NCI-H748 (cell line): ENCODE measurements around the gene ASPDH.

Experiments used
- DNase-seq: peaks from one replicate; lab custom pipeline; 2025; ENCODE audit not compliant: unreplicated experiment; lab: John Stamatoyannopoulos, UW

The ASPDH gene

GRCh38 chr19:50498219-50499056 is 15.3 kb downstream of the ASPDH start:
- no peak for DNase-seq

DNA sequence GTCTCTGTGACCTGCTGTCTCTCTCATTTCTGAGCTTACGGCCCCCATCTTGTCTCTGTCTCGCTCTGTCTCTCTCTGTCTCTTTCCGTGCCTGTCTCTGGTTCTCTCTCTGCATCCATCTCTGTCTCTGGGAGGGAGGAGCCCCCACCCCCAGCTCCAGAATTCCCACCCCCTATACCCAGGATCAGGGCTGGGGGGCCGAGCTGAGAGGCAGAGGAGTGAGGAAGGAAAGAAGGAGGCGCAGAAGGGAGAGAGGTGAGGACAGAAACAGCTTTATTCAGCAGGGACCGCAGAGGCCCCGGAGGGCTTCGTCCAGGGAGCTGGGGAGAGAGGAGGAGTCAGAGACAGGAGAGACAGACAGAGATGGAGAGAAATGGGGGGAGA is 16.7 kb downstream of the ASPDH start:
- no peak for DNase-seq

DNA sequence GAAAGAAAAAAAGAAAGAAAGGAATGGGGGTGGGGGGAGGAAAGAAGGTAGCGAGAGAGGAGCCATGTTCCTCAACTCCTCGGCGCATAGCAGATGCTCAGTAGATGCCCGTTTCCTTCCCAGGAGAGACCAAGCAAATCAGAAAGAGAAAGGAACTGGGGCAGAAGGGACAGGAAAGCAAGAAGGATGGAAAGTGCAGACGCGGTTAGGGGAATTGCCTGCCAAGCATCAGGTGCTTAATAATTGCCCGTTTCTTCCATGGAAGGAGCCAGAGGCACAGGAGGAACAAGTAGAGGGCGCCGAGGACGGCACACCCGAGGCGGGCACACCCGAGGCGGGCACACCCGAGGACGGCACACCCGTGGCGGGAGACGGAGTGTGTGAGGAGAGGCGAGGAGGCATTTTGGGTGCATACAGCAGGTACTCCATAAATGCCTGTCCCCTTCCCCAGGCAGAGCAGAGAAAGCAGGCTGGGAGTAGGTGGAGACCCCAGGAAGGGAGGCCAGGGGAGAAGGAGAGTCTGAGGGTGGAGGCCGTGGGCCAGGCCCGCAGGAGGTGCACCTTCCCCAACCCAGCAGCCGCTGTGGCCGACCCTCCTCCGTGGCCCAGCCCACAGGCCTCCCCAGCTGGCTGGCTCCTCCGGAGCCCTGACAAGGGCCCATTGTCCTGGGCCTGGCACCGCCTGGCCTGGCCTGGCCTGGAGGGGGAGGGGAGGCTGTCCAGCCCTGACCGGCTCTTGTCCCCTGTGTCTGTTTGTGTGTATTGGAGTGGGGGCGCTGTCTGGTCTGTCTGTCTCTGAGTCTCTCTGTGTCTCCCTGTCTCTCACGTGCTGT is 17.3 kb downstream of the ASPDH start:
- peak; percentile 39 for DNase-seq

DNA sequence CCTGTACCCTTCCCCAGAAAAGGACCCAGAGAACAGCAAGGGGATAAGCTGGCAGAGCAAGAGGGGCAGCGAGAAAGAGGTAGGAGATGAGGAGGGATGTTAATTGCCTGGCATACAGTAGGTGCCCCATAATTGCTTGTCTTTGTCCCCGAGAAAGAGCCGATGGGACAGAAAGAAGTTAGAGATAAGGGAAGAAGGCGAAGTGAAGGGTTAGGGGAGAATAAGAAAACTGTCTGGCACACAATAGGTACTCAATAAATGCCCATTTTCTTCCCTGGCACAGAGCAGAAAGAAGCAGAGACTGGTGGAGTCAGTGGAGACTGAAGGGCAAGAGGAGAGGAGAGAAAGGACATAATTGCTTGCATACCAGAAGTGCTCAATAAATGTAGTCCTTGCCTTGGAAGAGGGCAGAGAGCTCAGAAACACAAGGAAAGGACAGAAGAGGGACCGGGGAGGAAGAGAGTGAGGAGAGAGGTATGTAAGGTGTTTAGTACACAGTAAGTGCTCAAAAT is 18.6 kb downstream of the ASPDH start:
- DNase-seq: no peak

DNA sequence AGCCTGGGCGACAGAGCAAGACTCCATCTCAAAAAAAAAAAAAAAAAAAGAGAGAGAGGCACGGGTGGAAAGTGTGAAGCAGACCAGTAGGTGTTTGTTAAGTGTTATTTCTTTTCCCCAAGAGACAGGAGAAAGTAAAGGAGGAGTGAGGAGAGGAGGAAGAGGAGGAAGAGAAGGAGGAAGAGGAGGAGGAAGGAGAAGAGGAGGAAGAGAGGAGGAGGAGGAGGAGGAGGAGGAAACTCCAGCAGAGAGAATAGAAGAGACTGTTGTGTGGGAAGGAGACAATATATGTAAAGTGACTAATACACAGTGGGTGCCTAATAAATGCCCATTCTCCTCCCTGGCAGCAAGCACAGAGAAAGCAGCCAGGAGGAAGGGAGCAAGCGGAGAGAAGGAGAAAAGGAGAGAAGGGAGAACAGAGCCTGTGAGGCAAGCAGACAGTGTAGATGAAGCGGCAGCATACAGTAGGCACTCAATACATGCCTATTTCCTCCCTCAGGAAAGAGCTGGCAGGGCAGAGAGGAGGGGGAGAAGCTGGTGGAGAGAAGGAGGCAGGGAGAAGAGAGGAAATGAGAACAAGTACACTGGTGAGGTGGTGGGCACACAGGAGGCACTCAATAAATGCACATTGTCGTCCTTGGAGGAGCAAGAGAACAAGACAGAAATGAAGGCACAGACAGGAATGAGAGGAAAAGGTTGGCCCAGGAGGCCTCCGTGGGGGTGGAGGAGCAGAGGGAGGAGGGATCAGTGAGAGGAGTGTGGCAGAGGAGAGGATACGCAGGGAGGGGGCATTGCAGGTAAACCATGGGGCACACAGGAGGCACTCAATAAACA is 19.3 kb downstream of the ASPDH start:
- no peak for DNase-seq

- no peak for DNase-seq
Measured at GRCh38 chr19:50493171-50493570, 20.5 kb downstream of the ASPDH start.

DNA sequence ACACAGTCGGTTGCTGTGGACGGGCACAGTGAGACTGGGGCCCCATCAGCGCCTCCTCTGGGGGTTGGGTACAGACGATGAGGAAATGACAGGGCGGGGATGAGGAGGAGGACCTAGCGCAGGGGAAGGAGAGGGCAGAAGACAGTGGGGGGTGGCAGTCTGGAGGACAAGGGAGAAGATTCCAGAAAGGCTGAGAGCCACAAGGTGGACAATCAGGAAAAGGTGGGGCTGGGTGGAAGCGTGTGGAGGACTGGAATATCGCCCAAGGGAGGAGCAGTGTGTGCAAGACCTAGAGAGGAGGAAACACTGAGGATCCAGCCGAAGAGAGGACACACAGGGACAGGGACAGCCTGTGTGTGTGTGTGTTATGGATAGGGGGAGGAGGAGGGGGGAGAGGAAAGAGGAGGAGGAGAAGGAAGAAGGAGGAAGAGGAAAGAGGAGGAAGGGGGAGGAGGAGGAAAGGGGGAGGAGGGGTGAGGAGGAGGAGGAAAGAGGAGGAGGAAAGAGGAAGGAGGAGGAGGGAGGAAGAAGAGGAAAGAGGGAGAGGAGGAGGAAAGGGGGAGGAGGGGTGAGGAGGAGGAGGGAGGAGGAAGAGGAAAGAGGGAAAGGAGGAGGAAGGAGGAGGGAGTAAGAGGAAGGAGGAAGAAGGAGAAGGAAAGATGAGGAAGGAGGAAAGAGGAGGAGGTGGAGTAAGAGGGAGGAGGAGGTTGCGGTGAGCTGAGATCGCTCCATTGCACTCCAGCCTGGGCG is 21.2 kb downstream of the ASPDH start:
- no peak for DNase-seq

DNA sequence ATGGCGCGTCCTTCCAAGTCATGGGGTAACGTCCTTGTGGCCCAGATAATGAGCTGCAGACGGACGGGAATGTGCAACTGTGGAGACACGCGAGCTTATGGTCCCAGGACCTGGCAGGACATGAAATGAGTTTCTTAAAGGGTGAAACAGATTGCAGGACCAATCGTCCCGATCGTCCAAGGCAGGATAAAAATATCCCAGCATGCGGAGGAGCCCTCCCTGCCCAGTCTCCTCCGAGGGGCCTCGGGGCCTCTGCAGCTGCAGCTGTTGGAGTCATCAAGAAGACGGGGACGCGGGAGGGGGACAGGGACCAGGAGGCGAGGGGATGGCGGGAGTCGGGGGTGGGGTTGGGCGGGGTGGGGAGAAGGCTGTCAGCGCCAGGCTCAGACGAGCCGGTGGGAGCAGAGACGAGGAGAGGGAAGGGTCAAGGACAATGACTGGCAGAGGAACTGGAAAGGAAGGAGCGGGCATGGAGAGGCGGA is 22.7 kb downstream of the ASPDH start:
- DNase-seq: no peak

- no peak for DNase-seq
Measured at GRCh38 chr19:50490411-50490811, 23.3 kb downstream of the ASPDH start.

DNA sequence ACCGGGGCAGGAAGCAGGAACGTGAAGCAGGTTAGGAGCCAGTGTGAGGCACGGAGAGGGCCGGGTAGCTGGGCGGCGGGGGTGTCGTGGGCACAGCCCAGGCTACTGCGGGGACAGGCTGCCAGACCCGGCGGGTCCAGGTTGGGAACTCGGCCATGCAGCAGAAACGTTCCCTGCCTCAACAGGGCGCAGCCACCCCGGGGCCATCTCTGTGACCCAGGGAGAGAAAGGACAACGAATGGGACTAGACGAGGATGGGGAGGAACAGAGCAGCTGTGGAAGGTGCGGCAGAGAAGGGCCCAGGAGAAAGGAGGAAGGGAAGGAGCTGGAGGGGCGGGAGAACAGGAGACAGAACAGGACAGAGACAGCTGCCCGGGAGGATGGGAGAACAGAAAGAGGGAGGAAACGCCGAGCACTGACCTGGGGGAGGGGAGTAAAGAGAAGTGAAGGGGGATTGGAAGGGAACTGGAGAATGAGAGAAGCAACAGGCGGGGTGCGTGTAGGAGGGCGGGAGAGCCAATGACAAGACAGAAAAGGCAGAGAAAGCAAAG is 24.2 kb downstream of the ASPDH start:
- no peak for DNase-seq

DNA sequence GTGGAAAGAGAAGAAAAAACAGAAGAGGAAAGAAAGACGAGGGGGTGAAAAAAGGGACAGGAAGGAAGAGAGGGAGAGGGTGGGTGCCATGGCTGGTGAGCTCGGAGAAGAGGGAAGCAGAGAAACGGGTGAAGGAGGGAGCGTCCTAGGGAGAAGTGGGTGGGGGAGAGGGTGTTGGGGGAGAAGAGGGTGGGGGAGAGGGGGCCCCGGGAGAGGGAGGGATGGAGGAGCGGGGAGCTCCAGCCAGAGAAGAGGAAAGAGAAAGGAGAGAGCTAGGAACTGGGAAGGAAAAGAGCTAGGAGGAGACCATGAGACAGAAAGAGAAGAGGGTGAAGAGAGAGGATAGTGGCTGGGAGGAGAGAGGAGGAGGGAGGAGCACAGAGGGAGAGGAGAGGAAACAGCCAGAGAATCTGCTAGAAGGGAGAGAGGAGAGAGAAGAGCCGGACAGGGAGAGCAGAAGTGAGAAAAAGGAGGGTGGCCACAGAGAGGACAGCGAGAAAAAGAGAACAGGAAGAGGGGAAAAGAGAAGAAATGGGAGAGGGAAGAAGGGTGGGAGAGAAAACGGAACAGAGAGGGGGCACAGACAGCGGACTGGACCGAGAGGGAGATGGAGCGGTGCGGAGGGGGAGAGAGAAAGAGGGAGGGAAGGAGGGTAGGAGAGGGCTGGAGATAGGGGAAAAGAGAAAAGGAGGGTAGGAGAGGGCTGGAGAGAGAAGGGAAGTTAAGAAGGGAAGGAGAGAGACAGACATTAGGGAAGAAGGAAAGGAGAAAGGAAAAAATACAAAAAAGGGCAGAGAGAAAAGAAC is 25.1 kb downstream of the ASPDH start:
- DNase-seq: no peak

DNA sequence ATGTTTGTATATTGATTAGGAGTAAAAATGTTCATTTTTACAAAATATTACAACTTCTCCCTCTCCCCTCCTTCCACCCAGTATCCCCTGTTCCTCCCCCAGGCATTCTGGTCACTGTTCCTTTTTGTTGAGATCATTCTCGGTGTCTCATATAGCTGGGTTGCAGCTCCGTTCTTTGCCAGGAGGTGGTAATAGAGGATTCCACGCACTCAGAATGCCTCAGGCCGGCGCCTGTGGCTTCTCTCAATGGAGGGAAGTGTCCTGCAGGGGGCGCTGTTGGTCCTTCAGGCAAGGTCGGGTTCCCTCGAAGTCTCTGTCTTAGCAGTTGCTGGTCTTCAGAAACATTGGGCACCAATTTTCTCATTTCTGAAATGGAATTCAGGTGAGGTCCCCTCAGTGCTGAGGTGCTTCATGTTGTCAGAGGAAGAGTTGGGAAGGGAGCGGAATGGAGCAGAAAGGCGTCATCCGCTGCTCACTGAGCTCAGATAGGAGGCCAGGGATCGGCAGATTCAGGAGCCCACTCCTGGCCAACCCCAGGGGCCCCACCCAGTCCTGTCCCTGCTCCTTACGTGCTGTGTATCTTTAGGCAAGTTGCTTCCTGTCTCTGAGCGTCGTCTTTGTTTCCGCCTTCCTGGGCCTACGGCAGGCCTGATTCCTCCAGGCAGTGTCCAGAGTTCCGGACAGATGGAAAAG is 26.7 kb downstream of the ASPDH start:
- DNase-seq: peak; percentile 54

- no peak for DNase-seq
Measured at GRCh38 chr19:50485284-50485955, 28.3 kb downstream of the ASPDH start.

GRCh38 chr19:50482916-50483315 is 30.8 kb downstream of the ASPDH start:
- no peak for DNase-seq

- DNase-seq: no peak
Measured at GRCh38 chr19:50482271-50482855, 31.4 kb downstream of the ASPDH start.

DNA sequence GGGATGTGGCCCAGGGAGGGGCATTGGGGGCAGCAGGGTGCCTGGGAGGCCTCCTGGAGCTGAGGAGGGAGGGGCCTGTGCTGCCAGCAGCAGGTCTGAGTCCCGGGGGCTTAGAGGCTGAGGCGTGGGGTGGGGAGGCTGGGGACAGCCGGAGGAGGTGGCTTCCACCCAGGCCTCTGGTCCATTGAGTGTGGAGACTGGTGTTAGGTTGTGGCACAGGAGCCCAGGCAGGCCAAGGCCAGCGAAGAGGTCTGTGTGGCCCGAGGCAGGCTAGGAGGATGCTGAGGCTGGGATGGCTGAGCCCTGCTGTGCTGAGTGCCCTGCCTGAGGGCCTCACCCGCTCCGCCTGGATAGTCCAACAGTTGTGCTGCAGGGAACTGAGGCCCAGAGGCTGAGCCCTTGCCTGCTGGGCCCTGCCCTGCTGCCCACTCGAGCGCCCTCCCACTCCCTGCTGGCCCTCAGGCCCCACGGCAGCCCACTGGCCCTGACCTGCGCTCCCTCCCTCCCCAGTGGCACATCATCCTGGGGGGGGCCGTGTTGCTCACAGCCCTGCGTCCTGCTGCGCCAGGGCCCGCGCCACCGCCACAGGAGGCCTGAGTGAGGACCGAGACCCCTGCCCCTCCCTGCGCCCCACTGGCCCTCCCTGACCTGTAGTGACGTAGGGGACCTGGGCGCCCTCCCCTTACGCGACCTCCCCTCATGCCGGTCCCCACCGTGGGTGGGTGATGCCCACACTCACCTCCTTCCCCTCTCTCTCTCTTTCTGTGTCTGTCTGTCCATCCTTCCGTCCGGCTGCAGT is 32.2 kb downstream of the ASPDH start:
- DNase-seq: no peak
